K562 (cell line): ENCODE data around the gene SMOC2.

Experiments
- CHD1 ChIP-seq: fragments of 200-600 bp; sonication (generic); IDR thresholded peaks from one replicate; pipeline ENCODE4 v1.6.1; 2012; ENCODE audit warnings: mild to moderate bottlenecking, moderate library complexity, low read length, inconsistent platforms
- CTCF ChIP-seq, 3 experiments: IDR thresholded peaks in 2 of 3; conservative IDR thresholded peaks in 1 of 3; 2 replicates each; pipeline ENCODE4 v1.5.1; 2011 to 2012; ENCODE audit warnings: low read length in 3 of 3, mild to moderate bottlenecking in 3 of 3, control low read depth in 2 of 3, improper control_type of control experiment in 1 of 3, inconsistent platforms in 1 of 3, low read depth in 1 of 3, mixed read lengths in 1 of 3, moderate library complexity in 1 of 3; ENCODE audit not compliant: insufficient read depth in 2 of 3
- EZH2 ChIP-seq: IDR thresholded peaks from 2 replicates; pipeline ENCODE4 v1.6.1; 2012; ENCODE audit warnings: low read depth, mild to moderate bottlenecking, inconsistent platforms, low read length, borderline replicate concordance
- SOX6 ChIP-seq: fragments of 450-650 bp; IDR thresholded peaks from 2 replicates; pipeline ENCODE4 v1.6.1; 2014; ENCODE audit warnings: mild to moderate bottlenecking
- TAF1 ChIP-seq: IDR thresholded peaks from 2 replicates; pipeline ENCODE4 v1.6.1; 2011; ENCODE audit warnings: mild to moderate bottlenecking, low read length, moderate library complexity; ENCODE audit not compliant: insufficient read depth, control insufficient read depth, severe bottlenecking; ENCODE audit errors: extremely low read depth
- TARDBP ChIP-seq: fragments of 450-650 bp; IDR thresholded peaks from 2 replicates; pipeline ENCODE4 v1.6.1; 2016
- USF2 ChIP-seq: sonication (generic); formaldehyde crosslinking; IDR thresholded peaks from 2 replicates; pipeline ENCODE4 v1.5.0; 2020; ENCODE audit warnings: missing genetic modification reagents
- ZNF212 ChIP-seq: fragments of 450-650 bp; formaldehyde crosslinking; IDR thresholded peaks from 2 replicates; pipeline ENCODE4 v1.4.0; 2020; ENCODE audit warnings: mild to moderate bottlenecking
- ZNF76 ChIP-seq: fragments of 250-450 bp; sonication (Bioruptor Pico); IDR thresholded peaks from 2 replicates; pipeline ENCODE4 v1.4.0; 2020; ENCODE audit warnings: mild to moderate bottlenecking, moderate library complexity, borderline replicate concordance

GRCh38 chr6:168496997-168497331 lies 56.0 kb downstream of the SMOC2 start:
- no peak for TF ChIP-seq TAF1
- no peak for TF ChIP-seq USF2 (CRISPR knock-in tag)
- TF ChIP-seq TARDBP, result no peak
- TF ChIP-seq SOX6, result no peak
- TF ChIP-seq ZNF212 (CRISPR knock-in tag), result no peak
- TF ChIP-seq CTCF (IDR thresholded peaks at IDR 0.05 in 2 of 3, conservative IDR thresholded peaks at IDR 0.05 in 1 of 3; ENCODE audit: insufficient read depth in 2 of 3, low read depth in 1 of 3, low read length in 3 of 3), result no peak
- no peak for TF ChIP-seq ZNF76 (CRISPR knock-in tag)
- no peak for TF ChIP-seq EZH2
- TF ChIP-seq CHD1, result no peak
